LoVo (cell line): ENCODE measurements around the gene RAB7A.

Experiments
- DNase-seq: peaks from one replicate; pipeline ENCODE4 v3.0.0-alpha.2; 2016; ENCODE audit warnings: low spot score

The RAB7A gene

DNA sequence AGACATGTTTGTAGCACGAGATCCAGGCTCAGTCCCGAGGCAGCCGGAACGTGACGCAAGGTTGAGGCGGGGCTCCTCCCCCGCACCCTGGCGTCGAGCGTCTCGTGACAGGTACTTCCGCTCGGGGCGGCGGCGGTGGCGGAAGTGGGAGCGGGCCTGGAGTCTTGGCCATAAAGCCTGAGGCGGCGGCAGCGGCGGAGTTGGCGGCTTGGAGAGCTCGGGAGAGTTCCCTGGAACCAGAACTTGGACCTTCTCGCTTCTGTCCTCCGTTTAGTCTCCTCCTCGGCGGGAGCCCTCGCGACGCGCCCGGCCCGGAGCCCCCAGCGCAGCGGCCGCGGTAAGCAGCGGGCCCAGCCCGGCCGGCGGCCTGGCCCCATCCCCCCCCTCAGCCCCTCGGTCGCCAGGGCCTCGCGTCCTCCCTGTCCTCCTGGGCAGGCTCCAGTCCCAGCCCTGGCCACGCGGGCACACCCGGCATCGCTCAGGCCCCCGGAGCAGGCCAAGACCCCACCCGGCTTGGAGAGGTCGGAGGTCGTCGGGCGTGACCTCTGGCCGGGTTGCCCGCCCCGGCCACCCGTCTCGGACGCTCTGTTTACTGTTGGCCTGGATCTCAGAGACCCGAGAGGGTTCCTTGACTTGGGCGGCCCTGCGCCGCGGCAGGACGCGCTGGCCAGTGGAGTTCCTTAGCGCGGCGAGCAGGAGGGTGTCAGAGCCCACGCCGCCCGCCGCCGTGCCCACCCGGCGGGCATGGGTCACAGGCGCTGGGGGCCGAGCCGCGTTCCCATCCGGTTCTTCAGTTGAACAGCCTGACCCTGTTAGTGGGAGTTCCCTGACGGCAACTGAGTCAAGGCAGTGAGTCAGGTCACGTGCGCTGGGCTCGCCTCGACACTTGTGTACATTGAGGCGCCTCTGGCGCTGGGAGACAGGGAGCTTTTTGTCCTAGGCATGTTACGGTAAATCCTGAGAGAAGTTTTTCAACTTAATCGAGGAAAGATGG is at the start of gene RAB7A:
TSS of gene RAB7A (plus strand) at position 161 of the 994 bp plus-strand sequence. CDS start 69,185 bp downstream, outside the sequence.
- peak; percentile 98 for DNase-seq

DNA sequence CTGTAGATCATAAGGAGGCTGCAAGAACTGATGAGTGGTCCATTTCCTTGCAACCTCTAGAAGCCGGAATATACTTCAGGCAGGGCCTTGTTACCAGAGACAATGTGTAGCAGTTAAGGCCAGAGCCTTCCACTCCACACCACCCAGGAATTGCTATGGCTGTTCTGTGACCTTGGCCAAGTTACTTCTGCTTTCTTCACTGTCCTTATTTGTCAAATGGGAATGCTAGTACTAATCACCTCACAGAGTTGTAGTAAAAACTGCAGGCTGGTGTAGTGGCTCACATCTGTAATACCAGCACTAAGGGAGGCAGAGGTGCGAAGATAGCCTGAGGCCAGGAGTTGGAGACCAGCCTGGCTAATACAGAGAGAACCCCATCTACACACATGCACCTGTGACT is 46.6 kb upstream of the RAB7A start:
- DNase-seq, result no peak

GRCh38 chr3:128680603-128681368 is 45.2 kb upstream of the RAB7A start:
- DNase-seq, result peak; percentile 97

GRCh38 chr3:128681369-128681829 is 44.6 kb upstream of the RAB7A start:
- DNase-seq, result no peak

- no peak for DNase-seq
Measured at GRCh38 chr3:128683957-128684356, 42.0 kb upstream of the RAB7A start.

DNA sequence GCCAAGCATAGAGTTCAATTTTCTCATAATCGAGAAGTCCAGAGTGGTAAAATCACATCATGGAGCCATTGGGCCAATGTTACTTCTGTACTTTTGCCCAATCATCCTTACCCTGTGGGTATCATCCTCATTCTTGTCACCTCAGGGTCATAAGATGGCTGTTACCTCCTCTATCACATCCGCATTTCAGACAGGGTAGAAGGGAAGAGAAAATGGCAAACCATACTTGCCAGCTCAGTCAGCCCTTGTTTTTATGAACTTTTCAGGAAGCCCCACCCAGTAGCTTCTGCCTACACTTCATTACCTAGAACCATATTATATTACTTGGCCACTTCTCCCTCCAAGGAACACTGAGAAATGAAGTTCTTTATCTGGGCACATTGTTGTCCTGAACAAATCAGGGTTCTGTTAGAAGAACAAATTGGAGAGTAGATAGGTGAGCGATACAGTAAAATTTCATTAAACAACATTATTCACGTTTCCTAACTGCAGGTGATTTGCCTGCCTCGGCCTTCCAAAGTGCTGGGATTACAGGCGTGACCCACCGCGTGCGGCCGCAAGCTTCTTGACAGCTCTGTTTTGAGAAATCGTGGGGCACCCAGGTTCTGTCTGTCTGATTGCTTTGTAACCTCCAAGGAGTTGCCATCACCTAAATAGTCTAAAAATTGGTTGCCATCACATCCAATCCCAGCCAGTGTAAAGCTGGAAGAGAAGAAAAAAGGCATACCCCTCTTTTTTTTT is 40.8 kb upstream of the RAB7A start:
- no peak for DNase-seq

- no peak for DNase-seq
Measured at GRCh38 chr3:128686465-128686864, 39.5 kb upstream of the RAB7A start.

GRCh38 chr3:128689060-128689459 is 36.9 kb upstream of the RAB7A start:
- no peak for DNase-seq

- no peak for DNase-seq
Measured at GRCh38 chr3:128693696-128694095, 32.3 kb upstream of the RAB7A start.

GRCh38 chr3:128697341-128697740 is 28.6 kb upstream of the RAB7A start:
- no peak for DNase-seq

DNA sequence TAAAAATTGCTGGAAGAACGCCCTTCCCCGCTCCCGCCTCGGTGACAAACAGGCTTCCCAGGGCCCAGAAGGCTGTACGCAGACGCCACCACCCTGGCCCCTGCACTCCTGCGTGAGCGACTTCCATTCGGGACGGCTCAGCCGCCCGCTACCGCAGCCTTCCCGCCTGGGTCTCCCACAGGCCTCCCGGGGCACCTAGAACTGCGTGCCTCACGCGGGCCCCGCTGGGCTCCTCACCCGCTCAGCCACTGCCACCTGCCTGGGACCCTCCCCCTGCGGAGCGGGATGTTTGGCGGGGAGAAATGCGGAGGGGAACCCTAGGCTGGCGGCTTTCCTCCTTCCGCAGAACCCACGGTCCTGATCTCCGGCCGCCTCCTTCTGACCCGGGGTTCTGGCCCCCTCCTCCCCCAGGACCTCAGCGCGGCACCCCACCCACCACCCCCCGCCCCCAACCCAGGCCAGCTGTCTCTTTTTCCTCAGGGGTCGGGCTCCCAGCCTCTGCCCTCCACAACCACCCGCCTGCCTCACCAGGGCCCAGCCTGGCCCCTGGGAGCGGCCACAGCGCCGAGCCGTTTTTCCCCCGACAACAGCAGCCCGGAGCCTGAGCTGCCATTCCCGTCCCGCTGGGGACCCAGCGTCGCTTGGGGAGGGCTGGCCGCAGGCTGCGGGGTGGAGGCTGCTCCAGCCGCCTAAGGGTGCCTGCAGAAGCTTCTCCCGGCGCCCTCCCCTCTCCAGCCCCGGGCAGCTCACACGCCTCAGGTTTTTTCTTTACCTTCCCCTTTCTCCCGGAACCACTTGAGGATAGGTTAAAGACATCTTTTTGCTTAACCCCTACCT is 27.6 kb upstream of the RAB7A start:
- no peak for DNase-seq

DNA sequence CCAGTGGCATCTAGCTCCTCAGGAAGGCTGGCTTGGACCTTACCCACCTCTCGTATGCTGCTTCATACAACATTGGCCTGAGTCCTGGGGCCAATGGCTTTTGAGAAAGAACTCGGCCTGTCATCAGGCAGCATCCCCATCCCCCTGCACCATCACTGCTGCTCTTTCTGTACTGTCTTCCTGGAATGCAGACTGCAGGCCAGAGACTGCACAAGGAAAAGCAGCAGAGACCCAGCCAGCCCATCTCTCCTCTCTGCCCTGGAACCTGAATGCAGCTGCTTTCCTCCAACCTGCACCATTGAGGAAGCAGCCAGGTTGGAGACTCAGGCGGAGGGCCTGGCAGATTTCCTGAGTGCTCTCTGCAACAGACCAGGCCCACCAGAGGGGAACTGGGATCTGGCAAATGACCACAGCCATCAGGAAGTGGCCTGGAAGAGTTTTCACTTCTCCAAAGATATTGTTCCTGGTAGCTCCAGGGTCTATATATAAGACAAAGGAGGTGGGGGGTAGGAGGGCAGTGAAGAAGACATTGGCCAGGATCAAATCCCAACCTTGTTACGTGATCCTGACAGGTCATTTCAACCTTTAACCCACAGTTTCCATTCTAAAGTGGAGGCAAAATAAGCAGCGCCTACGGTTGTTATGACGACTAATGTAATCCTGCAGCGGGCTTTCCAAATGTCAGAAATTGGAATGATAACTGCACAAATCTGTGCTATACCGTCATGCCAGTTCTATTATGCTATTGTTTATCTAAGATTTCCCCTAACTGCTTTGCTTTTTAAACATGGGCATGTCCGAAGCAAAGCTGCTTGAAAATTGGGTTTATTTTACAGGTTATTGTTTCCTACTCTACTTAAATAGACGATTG is 24.4 kb upstream of the RAB7A start:
- no peak for DNase-seq

- DNase-seq, result no peak
Measured at GRCh38 chr3:128702391-128702790, 23.6 kb upstream of the RAB7A start.

GRCh38 chr3:128703561-128703960 is 22.4 kb upstream of the RAB7A start:
- DNase-seq, result no peak

GRCh38 chr3:128706086-128706615 is 19.8 kb upstream of the RAB7A start:
- no peak for DNase-seq

- no peak for DNase-seq
Measured at GRCh38 chr3:128707928-128708494, 18.0 kb upstream of the RAB7A start.

DNA sequence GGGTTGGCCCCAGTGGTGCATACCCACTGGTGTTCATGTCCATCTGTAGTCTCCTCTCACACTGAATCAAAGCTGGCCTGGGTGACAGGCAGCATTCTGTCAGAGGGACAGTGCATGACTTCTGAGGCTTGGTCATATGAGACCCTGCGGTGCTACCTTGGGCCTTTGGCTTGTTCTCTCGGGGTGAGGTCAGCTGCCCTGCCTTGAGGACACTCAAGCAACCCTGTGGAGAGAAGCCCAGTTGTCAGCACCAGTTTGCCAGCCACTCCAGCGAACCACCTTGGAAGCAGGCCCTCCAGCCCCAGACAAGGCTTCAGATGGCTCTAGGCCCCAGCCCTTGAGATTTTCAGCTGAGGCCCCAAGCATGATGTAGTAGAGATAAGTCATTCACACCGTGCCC is 16.9 kb upstream of the RAB7A start:
- DNase-seq, result no peak

DNA sequence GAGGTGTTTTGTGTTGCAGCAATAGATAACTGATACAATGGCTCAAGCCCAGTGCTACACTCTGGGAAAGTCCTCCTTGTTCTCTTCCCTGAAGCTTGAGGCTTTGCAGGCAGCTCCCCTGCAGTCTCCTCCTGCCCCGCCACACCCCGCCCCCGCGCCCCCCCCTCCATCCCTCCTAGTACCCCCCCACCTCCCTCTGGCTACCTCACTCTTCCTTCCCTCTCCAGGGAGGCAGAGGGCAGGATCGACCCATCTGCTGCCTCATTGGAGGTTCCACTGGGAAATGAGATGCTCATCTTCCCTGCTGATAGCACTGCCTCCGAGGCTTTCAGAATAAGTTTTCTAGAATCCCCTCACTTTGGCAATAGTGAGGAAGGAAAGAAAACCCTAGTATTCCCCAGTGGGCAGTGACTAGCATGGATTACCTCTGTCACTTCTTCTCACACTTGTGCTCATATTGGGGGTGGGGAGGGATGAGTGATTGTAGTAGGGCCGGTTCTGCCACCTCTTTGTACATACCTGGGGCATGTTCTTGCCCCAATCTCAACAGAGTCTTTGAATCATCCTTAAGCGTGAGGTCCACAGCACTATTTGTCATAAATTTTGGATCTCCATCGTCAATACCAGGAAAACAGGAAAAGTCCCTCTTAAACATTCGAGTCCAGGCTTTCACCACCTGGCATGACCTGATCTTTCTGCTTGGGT is 16.3 kb upstream of the RAB7A start:
- DNase-seq, result no peak
